Heart left ventricle (tissue), 16 donors: ENCODE data around the gene FLII. TPM values are rescaled to one million over a fixed set of nuclear protein-coding genes. Genes with fewer than 3 reads are reported as not detected.

ENCODE experiments used
- ATAC-seq, 4 donors: fragments of 200-7000 bp; cut with Tn5 transposase; one replicate each; pipeline ENCODE4 v1.9.1; 2020 to 2022; ENCODE audit warnings: moderate library complexity in 4 of 4, mild to moderate bottlenecking in 3 of 4, moderate number of reproducible peaks in 1 of 4
- DNase-seq, 5 donors: peaks; one replicate each; pipeline ENCODE4 v3.0.0-alpha.2; 2020
- H3K27ac ChIP-seq, 12 donors: fragments of 200-600 bp; sonication (generic) in 4 of 12; one replicate each; pipeline versions ENCODE4 v1.5.0 to v1.8.0; 2016 to 2022; ENCODE audit warnings: mild to moderate bottlenecking in 2 of 12
- H3K27me3 ChIP-seq, 9 donors: fragments of 200-600 bp; sonication (generic) in 2 of 9; one replicate each; pipeline versions ENCODE4 v1.5.1 to v1.8.0; 2016 to 2022; ENCODE audit warnings: mild to moderate bottlenecking in 3 of 9
- H3K36me3 ChIP-seq, 9 donors: fragments of 200-600 bp; sonication (generic) in 2 of 9; one replicate each; pipeline versions ENCODE4 v1.5.0 to v1.8.0; 2018 to 2022; ENCODE audit warnings: mild to moderate bottlenecking in 2 of 9
- H3K4me1 ChIP-seq, 12 donors: fragments of 200-600 bp; sonication (generic) in 4 of 12; one replicate each; pipeline versions ENCODE4 v1.5.0 to v1.8.0; 2016 to 2022; ENCODE audit warnings: mild to moderate bottlenecking in 3 of 12
- H3K4me3 ChIP-seq, 12 donors: fragments of 200-600 bp; sonication (generic) in 4 of 12; one replicate each; pipeline versions ENCODE4 v1.5.0 to v1.8.0; 2017 to 2022; ENCODE audit warnings: mild to moderate bottlenecking in 9 of 12, moderate library complexity in 4 of 12
- H3K9me3 ChIP-seq, 12 donors: fragments of 200-600 bp; sonication (generic) in 4 of 12; one replicate each; pipeline versions ENCODE4 v1.5.0 to v1.8.0; 2016 to 2022; ENCODE audit warnings: mild to moderate bottlenecking in 1 of 12
- POLR2A ChIP-seq, 2 donors: fragments of 450-650 bp; IDR thresholded peaks; one replicate each; pipeline ENCODE4 v1.6.1; 2017; ENCODE audit warnings: antibody characterized with exemption in 2 of 2, mild to moderate bottlenecking in 2 of 2, moderate library complexity in 2 of 2
- WGBS, 4 donors: extraction: QIAGEN DNeasy Blood & Tissue Kit in 2 of 4; methylation state at CpG; one replicate each; pipeline versions ENCODE4 v1.1.5 to v1.1.7; 2013 to 2018; 5-methylcytosine and 5-hydroxymethylcytosine counted together
- intact Hi-C, 10 donors: fragments of 100-400 bp; cut with DNase I; formaldehyde crosslinking; loops; one replicate each; pipeline versions ENCODE4 v1.11.1 to v1.14.2; 2022
- polyA plus RNA-seq, 2 donors: library from polyadenylated mRNA; stranded (reverse); fragments of 200-250 nt; gene quantifications; one replicate each; pipeline ENCODE4 v1.2.3, GENCODE V29; 2013
- total RNA-seq, 9 donors: library from RNA; depleted of rRNA in 2 of 9; stranded (reverse); fragments of >200 nt in 2 of 9; fragmentation: NEBNext Ultra II Directional in 3 of 9; extraction: Animal tissue kit (Norgen Biotek cat#: 25700) in 3 of 9; gene quantifications; one replicate each; pipeline versions ENCODE4 v1.1.0 to v1.2.4, GENCODE V29; 2016 to 2023
- TF ChIP-seq, protein P1 (sequence below), 12 donors: fragments of 200-600 bp; sonication (generic) in 4 of 12; IDR thresholded peaks; one replicate each; pipeline versions ENCODE4 v1.5.0 to v1.8.0; 2018 to 2022; ENCODE audit warnings: antibody characterized with exemption in 12 of 12, mild to moderate bottlenecking in 5 of 12
- donor health status: ischemic (EF 13 %, LVEDD 7.1; RV severe dilation, severe dysfunction).
- donor health status: healthy with polysubstance abuse.
- donor health status: DM: no; HTN: yes; CAD: no.
- donor health status: DM: no; HTN: no; CAD: no.
- donor health status: ischemic (EF 25% LVEDD 6.9; RV normal size, moderate dysfunction).
- donor health status: ischemic (EF 25% LVEDD 5.7; RV mildly dilated, moderate dysfunction).
- donor health status: healthy.
- donor health status: DM: yes; HTN: yes; CAD: no.
- donor health status: ischemic (EF 35%, LVEDD 5.7; RV mildly dilated, moderate dysfunction).
- donor health status: nonischemic (EF 11% LVEDD 7.7; RV severe dilation, severe dysfunction).
- donor health status: DM: yes; HTN: yes; CAD: no.
- donor health status: PGD.
- donor health status: ischemic (EF 29% LVEDD 5.4; RV normal size, mild dysfunction).
- donor health status: nonischemic (EF 23%, LVEDD 6.1; RV moderate dilation, normal function).

Gene FLII
- total and polyA plus RNA-seq, 11 donors = 218 to 535 (median 321) TPM

DNA sequence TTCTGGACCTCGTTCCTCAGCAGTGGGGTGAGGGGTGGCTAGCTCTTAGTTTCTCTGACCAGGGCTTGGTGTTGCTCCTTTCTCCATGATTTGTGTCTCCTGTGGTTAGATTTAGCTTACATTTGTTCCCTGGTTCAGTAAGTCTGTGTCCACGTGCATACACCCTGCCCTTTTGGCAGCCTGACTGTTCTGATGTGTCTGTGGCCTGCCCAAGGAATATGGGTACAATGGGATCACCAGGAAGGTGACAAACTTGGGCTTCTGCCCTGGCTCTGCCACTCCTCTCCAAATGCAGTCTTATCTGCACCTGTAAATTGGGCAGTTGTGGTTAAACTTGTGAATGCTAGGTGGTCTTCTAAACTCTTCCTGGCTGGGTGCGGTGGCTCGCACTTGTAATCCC lies 57.4 kb downstream of the FLII start:
- peaks cover 0 to 91% (median 65%) of the 10 kb centered on the region in 9 donors for H3K36me3 ChIP-seq
- intact Hi-C loops = loop anchor here in 1 of 10 donors (5.0 kb wide), 1 partner anchor 54 kb away; no protein-coding TSS in a partner anchor

DNA sequence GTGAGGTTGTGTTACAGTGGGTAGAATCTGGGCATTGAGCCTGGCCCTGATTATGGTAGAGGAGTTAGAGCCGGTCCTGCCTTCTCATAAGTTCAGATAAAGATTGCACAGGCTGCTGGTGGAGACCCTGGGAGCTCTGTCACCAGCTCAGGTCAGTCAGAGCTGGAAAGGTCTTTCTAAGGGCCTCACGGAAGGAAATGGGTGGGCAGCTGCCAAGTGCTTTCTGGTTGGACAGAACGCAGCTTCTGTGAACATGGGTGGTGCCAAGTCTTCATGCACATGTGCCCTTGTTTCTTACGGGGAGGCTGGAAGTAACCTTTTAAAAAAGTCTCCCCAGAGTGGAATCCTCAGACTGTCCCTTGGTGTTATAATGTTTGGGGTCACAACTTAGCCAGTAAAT lies 60.0 kb downstream of the FLII start:
- Histone ChIP-seq H3K36me3 (peaks cover 0 to 85% (median 64%) of the 10 kb centered on the region in 9 donors), H3K27ac (no peak overlapping the region), H3K9me3 (no peaks in the 10 kb centered on the region), H3K4me1 (peaks cover 7 to 94% (median 60%) of the 10 kb centered on the region in 12 donors), H3K4me3 (no peak overlapping the region), H3K27me3 (no peaks in the 10 kb centered on the region)
- DNase-seq = peak in 1 of 5 donors; percentile 49
- ATAC-seq = peak in 3 of 4 donors; percentile 10 to 48 (median 30)
- 16 to 26% (median 22%) methylated on average over 3 to 4 of the region's 4 CpGs for WGBS, 4 donors
- TF ChIP-seq POLR2A (IDR thresholded peaks at IDR 0.05) = no peak
- TF ChIP-seq, protein P1, sequence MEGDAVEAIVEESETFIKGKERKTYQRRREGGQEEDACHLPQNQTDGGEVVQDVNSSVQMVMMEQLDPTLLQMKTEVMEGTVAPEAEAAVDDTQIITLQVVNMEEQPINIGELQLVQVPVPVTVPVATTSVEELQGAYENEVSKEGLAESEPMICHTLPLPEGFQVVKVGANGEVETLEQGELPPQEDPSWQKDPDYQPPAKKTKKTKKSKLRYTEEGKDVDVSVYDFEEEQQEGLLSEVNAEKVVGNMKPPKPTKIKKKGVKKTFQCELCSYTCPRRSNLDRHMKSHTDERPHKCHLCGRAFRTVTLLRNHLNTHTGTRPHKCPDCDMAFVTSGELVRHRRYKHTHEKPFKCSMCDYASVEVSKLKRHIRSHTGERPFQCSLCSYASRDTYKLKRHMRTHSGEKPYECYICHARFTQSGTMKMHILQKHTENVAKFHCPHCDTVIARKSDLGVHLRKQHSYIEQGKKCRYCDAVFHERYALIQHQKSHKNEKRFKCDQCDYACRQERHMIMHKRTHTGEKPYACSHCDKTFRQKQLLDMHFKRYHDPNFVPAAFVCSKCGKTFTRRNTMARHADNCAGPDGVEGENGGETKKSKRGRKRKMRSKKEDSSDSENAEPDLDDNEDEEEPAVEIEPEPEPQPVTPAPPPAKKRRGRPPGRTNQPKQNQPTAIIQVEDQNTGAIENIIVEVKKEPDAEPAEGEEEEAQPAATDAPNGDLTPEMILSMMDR (IDR thresholded peaks at IDR 0.05) = no peak
- intact Hi-C loops = loop anchor here in 2 of 10 donors (10.0 kb wide), 1 partner anchor 54 kb away; no protein-coding TSS in a partner anchor

More for the DNA sequence above, 57.4 kb downstream of the FLII start:
- TF ChIP-seq, protein P1 (IDR thresholded peaks at IDR 0.05) = no peak
- TF ChIP-seq POLR2A (IDR thresholded peaks at IDR 0.05) = no peak
- peaks cover 7 to 92% (median 51%) of the 10 kb centered on the region in 12 donors for H3K4me1 ChIP-seq
- H3K4me3 ChIP-seq = no peak overlapping the region
- H3K27ac ChIP-seq = peak overlapping the region in 1 of 12 donors; percentile 28
- H3K27me3 ChIP-seq = no peaks in the 10 kb centered on the region
- H3K9me3 ChIP-seq = no peaks in the 10 kb centered on the region
- DNase-seq = peak in 1 of 5 donors; percentile 37
- ATAC-seq = peak; percentile 48 to 55 (median 49)
- WGBS, 4 donors = 63 to 78% (median 76%) methylated on average over 4 of the region's 4 CpGs

DNA sequence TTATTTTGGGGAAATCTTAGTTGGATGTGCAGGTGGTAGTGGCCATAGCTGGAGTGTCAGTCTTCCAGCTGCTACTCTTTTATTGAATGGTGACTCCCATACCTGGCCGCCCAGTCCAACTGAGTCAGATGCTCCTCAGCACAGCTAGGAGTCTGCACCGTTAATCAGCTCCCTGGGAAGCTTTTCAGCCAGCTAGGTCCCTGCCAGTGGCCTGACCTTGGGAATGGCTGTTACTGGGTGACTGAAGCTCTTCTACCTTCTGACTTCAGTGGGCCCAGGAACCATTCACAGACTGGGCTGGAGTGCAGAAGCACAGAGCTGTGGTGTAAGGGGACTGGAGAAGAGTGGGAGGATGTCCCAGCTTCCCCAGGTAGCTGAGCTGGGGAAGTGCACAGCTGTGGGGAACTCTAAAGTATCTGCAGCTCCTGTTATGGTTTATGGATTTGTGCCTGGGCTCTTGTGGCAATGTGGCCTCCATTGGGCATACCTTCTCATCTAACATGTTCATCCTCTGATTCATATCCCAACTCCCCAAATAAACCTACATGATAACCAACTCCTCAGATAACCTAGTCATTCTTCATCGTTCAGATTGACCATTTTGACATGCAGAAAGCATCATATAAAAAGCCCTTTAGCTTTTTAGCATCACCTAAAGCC lies 60.9 kb downstream of the FLII start:
- ATAC-seq = no peak
- whole genome bisulfite sequencing, 4 donors = 60 to 74% (median 72%) methylated on average over 3 of the region's 3 CpGs
- TF ChIP-seq POLR2A (IDR thresholded peaks at IDR 0.05) = no peak
- TF ChIP-seq, protein P1 (IDR thresholded peaks at IDR 0.05) = no peak
- Histone ChIP-seq H3K27me3 (no peaks in the 10 kb centered on the region), H3K36me3 (peaks cover 0 to 85% (median 65%) of the 10 kb centered on the region in 9 donors), H3K9me3 (no peaks in the 10 kb centered on the region), H3K4me1 (peaks cover 7 to 94% (median 56%) of the 10 kb centered on the region in 12 donors), H3K4me3 (no peak overlapping the region), H3K27ac (no peak overlapping the region)
- no peak for DNase-seq
- intact Hi-C loops = loop anchor here in 2 of 10 donors (10.0 kb wide), 1 partner anchor 53 kb away; no protein-coding TSS in a partner anchor

DNA sequence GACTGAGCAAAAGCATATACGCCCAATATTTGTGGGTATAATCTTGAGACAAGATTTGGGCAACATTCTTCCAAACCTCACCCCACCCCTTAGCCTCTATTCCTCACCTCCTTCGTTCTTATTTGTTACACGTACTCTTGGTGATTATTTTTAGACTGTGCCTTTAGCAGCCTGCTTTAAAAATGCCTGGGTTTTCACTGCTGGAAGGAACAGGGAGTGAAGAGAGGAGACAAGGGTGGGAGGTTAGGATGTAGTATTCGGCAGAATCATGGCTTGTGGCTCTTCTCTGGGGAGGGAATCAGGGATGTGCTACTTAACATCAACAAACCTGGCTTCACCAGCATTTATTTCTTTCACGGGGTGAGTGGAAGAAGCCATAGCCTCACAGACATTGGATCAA lies 63.3 kb downstream of the FLII start:
- H3K9me3 ChIP-seq = no peaks in the 10 kb centered on the region
- WGBS, 4 donors = 57 to 65% (median 63%) methylated on average over 5 of the region's 5 CpGs
- no peaks in the 10 kb centered on the region for H3K27me3 ChIP-seq
- ATAC-seq = no peak
- intact Hi-C loops = loop anchor here in 2 of 10 donors (10.0 kb wide), 1 partner anchor 50 kb away; no protein-coding TSS in a partner anchor
- H3K4me3 ChIP-seq = no peak overlapping the region
- peaks cover 20 to 92% (median 64%) of the 10 kb centered on the region in 12 donors for H3K4me1 ChIP-seq
- peaks cover 0 to 72% (median 63%) of the 10 kb centered on the region in 9 donors for H3K36me3 ChIP-seq
- TF ChIP-seq, protein P1 (IDR thresholded peaks at IDR 0.05) = no peak
- TF ChIP-seq POLR2A (IDR thresholded peaks at IDR 0.05) = no peak
- no peak for DNase-seq
- H3K27ac ChIP-seq = no peak overlapping the region
